HG02852 (cell line): ENCODE results near the gene NSL1.

Source experiments
- ATAC-seq: cut with Tn5 transposase; IDR thresholded peaks from one replicate; pipeline ENCODE4 v1.9.1; 2021; ENCODE audit warnings: mild to moderate bottlenecking, moderate library complexity; ENCODE audit not compliant: unreplicated experiment

Gene NSL1

GRCh38 chr1:212791676-212792395 is at the start of gene NSL1, which contains the start of gene TATDN3:
NSL1 (minus strand) TSS chr1:212791777; CDS start chr1:212791763, 14 bp downstream.
TATDN3 (plus strand) TSS chr1:212791894; CDS start chr1:212791922, 28 bp downstream.
- ATAC-seq: peak; percentile 64

- ATAC-seq: no peak
These were observed 46.6 kb upstream of the NSL1 start for GRCh38 chr1:212838145-212838544.

GRCh38 chr1:212833211-212834207 is 41.9 kb upstream of the NSL1 start:
- peak; percentile 66 for ATAC-seq

- no peak for ATAC-seq
These were observed 36.8 kb upstream of the NSL1 start for GRCh38 chr1:212828395-212828794.

- ATAC-seq: no peak
These were observed 36.3 kb upstream of the NSL1 start for GRCh38 chr1:212827831-212828278.

- no peak for ATAC-seq
These were observed 35.7 kb upstream of the NSL1 start for GRCh38 chr1:212827171-212827776.

GRCh38 chr1:212825798-212826452 is 34.3 kb upstream of the NSL1 start:
- ATAC-seq: no peak

- no peak for ATAC-seq
These were observed 32.6 kb upstream of the NSL1 start for GRCh38 chr1:212824201-212824600.

GRCh38 chr1:212822956-212823355 is 31.4 kb upstream of the NSL1 start:
- no peak for ATAC-seq

- ATAC-seq: no peak
These were observed 29.4 kb upstream of the NSL1 start for GRCh38 chr1:212820969-212821368.

GRCh38 chr1:212819726-212820125 is 28.1 kb upstream of the NSL1 start:
- ATAC-seq: peak; percentile 69

GRCh38 chr1:212816567-212817278 is 25.1 kb upstream of the NSL1 start:
- no peak for ATAC-seq

GRCh38 chr1:212814537-212815334 is 23.2 kb upstream of the NSL1 start:
- ATAC-seq: no peak

GRCh38 chr1:212805767-212806166 is 14.2 kb upstream of the NSL1 start:
- ATAC-seq: no peak

GRCh38 chr1:212797681-212798080 is 6.1 kb upstream of the NSL1 start:
- ATAC-seq: no peak

GRCh38 chr1:212794561-212795014 is 3.0 kb upstream of the NSL1 start:
- ATAC-seq: peak; percentile 83

GRCh38 chr1:212792396-212792908 is 875 bp upstream of the NSL1 start:
- ATAC-seq: no peak

- peak; percentile 27 for ATAC-seq
These were observed 309 bp downstream of the NSL1 start for GRCh38 chr1:212791261-212791675.

- no peak for ATAC-seq
These were observed 5.7 kb downstream of the NSL1 start for GRCh38 chr1:212785871-212786270.
